Endodermal cell (in vitro differentiated cells): ENCODE results near the gene KMT2B. TPM values are rescaled to one million over a fixed set of nuclear protein-coding genes. Genes with fewer than 3 reads are reported as not detected.
A peak's percentile ranks its signal among the peaks of the same experiment; 100 is the strongest.

ENCODE experiments used
- DNase-seq: peaks from one replicate; pipeline ENCODE4 v3.0.0-alpha.2; 2017
- H3K27ac ChIP-seq: 2 replicates; pipeline ENCODE4 v1.5.1; 2013; ENCODE audit warnings: mild to moderate bottlenecking, low read depth, low read length, moderate library complexity
- H3K27me3 ChIP-seq: 2 replicates; pipeline ENCODE4 v1.6.1; 2013; ENCODE audit warnings: mild to moderate bottlenecking, low read length, moderate library complexity; ENCODE audit not compliant: insufficient read depth, control insufficient read depth, poor library complexity, severe bottlenecking
- H3K36me3 ChIP-seq: 2 replicates; pipeline ENCODE4 v1.7.0; 2013; ENCODE audit warnings: mild to moderate bottlenecking, low read length, moderate library complexity; ENCODE audit not compliant: control insufficient read depth, insufficient read depth
- H3K4me1 ChIP-seq: one replicate; pipeline ENCODE4 v1.7.0; 2013; ENCODE audit warnings: low read length; ENCODE audit not compliant: control insufficient read depth, insufficient read depth
- H3K4me3 ChIP-seq: 2 replicates; pipeline ENCODE4 v1.5.1; 2013; ENCODE audit warnings: mild to moderate bottlenecking, low read length, moderate library complexity
- H3K9ac ChIP-seq: 2 replicates; pipeline ENCODE4 v1.6.1; 2013; ENCODE audit warnings: mild to moderate bottlenecking, low read length, moderate library complexity; ENCODE audit not compliant: poor library complexity, severe bottlenecking; ENCODE audit errors: extremely low read depth
- H3K9me3 ChIP-seq: 2 replicates; pipeline ENCODE4 v1.6.1; 2013; ENCODE audit warnings: mild to moderate bottlenecking, low read length, moderate library complexity; ENCODE audit not compliant: control insufficient read depth
- H3K27ac Mint-ChIP-seq: 2 replicates; pipeline ENCODE4 v1.8.0; 2020; ENCODE audit warnings: mixed read lengths
- H3K27me3 Mint-ChIP-seq: 2 replicates; pipeline ENCODE4 v1.8.0; 2021; ENCODE audit warnings: mild to moderate bottlenecking, mixed read lengths; ENCODE audit not compliant: insufficient read depth
- H3K36me3 Mint-ChIP-seq: 2 replicates; pipeline ENCODE4 v1.8.0; 2020; ENCODE audit warnings: low read depth, mixed read lengths
- H3K4me1 Mint-ChIP-seq: 2 replicates; pipeline ENCODE4 v1.8.0; 2020; ENCODE audit warnings: mixed read lengths
- H3K4me3 Mint-ChIP-seq: 2 replicates; pipeline ENCODE4 v1.8.0; 2020; ENCODE audit warnings: mild to moderate bottlenecking, moderate library complexity, mixed read lengths
- H3K9me3 Mint-ChIP-seq: 2 replicates; pipeline ENCODE4 v1.8.0; 2020; ENCODE audit warnings: mild to moderate bottlenecking, mixed read lengths
- WGBS, 2 experiments: methylation state at CpG; one replicate each; pipeline versions ENCODE4 v1.1.5 to v1.1.7; 2013; ENCODE audit warnings: missing lambda C conversion rate in 2 of 2, mixed read lengths in 1 of 2; ENCODE audit not compliant: insufficient coverage in 1 of 2, insufficient read length in 1 of 2; 5-methylcytosine and 5-hydroxymethylcytosine counted together
- total RNA-seq, 2 donors: library from RNA; stranded (reverse); fragmentation: NEBNext Ultra II Directional in 1 of 2; extraction: Animal tissue kit (Norgen Biotek cat#: 25700) in 1 of 2; gene quantifications; 2 replicates in 1 of 2; 3 replicates in 1 of 2; pipeline ENCODE4 v1.2.1, GENCODE V29; 2021
- TF ChIP-seq, protein P1 (sequence below): fragments of 200-600 bp; sonication (generic); conservative IDR thresholded peaks from 2 replicates; pipeline ENCODE4 v1.5.0; 2021; ENCODE audit warnings: antibody characterized with exemption, mild to moderate bottlenecking

KMT2B gene
- total RNA-seq, 2 donors from 2014 or later = 48.1 to 54.0 TPM

DNA sequence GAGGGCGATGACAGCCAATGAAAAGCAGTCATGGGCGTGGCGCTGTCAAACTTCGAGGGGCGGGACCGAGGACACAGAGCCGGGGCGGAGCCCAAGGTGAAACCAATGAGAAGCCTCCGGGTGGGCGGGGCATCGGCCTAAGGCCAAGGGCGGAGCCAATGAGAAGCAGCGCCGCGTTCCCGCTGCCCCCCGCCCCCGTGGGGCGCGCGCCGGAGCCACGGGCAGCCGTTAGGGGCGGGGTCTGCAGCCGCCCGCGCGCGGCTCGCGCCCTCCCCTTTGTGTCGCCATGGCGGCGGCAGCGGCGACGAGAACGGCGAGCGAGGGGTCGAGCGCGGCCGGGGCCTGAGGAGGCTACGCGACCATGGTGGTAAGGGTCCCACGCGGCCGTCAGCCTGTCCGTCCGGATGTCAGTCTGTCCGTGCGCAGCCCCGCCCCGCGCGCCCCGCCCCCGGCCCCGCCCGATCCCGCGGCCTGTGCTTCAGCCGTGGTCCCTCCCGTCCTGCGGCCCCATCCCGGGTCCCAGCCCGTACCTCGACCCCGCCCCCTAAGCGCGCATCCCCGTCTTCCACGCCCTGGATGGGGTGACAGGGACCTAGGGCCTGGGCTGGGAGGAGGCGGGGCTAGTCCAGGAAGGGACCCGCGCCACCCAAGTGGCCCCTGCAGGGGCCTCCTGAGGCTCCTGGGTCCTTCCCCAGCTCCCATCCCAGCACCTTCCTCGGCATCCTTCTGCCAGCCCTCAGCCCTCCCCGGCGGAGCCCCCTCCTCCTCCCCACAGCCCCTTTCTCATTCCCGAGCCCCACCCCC, 57.7 kb downstream of the KMT2B start, which contains the start of gene ARHGAP33:
Gene ARHGAP33, plus strand, starts transcription at position 267 of the 804 bp plus-strand sequence. Its CDS starts 95 bp downstream, at position 362.
- 0% methylated on average over 28 to 82 of the region's 82 CpGs for WGBS, 2 experiments

DNA sequence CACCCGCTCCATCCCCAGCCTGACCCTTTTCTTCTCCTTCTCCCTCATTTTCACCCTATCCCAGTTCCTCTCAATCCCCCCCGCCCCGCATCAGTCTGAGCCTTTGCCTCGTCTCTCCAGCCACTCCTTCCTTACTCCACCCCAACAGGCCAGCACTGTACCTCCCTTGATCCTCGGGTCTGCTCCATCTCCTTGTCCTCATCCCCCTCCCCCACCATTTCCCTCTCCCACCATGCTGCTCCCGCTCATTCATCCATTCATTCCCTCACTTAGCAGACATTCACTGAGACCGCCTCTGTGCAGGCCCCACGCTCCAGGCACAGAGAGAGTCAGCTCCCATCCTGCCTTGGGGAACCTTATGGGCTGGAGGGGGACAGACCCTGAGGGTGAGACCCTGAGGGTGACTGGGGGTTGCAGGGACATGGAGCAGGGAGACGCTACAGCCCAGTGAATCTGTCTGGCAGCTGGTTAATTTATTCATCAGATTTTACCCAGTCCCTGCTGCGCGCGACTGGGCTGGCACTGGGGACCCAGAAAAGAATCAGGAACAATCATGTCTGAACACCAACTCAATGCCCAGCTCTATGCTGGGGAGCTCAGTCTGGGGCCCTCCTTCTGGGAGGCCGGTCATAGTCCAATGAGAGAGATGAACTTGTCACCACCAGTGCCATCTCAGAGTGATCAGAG, 58.4 kb downstream of the KMT2B start:
- DNase-seq = no peak
- Mint-ChIP-seq H3K4me1 (peaks cover 15% of the 10 kb centered on the region), H3K27ac (no peak overlapping the region), H3K4me3 (peak overlapping the region; percentile 50), H3K27me3 (peaks cover 39% of the 10 kb centered on the region), H3K36me3 (no peaks in the 10 kb centered on the region), H3K9me3 (no peaks in the 10 kb centered on the region)
- 57 to 87% methylated on average over 6 to 13 of the region's 13 CpGs for WGBS, 2 experiments
- TF ChIP-seq, protein P1, sequence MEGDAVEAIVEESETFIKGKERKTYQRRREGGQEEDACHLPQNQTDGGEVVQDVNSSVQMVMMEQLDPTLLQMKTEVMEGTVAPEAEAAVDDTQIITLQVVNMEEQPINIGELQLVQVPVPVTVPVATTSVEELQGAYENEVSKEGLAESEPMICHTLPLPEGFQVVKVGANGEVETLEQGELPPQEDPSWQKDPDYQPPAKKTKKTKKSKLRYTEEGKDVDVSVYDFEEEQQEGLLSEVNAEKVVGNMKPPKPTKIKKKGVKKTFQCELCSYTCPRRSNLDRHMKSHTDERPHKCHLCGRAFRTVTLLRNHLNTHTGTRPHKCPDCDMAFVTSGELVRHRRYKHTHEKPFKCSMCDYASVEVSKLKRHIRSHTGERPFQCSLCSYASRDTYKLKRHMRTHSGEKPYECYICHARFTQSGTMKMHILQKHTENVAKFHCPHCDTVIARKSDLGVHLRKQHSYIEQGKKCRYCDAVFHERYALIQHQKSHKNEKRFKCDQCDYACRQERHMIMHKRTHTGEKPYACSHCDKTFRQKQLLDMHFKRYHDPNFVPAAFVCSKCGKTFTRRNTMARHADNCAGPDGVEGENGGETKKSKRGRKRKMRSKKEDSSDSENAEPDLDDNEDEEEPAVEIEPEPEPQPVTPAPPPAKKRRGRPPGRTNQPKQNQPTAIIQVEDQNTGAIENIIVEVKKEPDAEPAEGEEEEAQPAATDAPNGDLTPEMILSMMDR = no peak
- Histone ChIP-seq H3K27ac (peak overlapping the region; percentile 63), H3K9me3 (no peaks in the 10 kb centered on the region), H3K9ac (no peak overlapping the region), H3K27me3 (peaks cover 11% of the 10 kb centered on the region), H3K4me3 (peak overlapping the region; percentile 72), H3K4me1 (peaks cover 3% of the 10 kb centered on the region), H3K36me3 (no peaks in the 10 kb centered on the region)

More for the DNA sequence above, 57.7 kb downstream of the KMT2B start, which contains the start of gene ARHGAP33:
- H3K27ac ChIP-seq = peak within 1 kb of the TSS; percentile 63
- peaks cover 11% of the 10 kb centered on the region for H3K27me3 ChIP-seq
- Mint-ChIP-seq H3K9me3 (no peaks in the 10 kb centered on the region), H3K27ac (no peak within 1 kb of the TSS), H3K27me3 (peaks cover 41% of the 10 kb centered on the region), H3K4me3 (peak within 1 kb of the TSS; percentile 50), H3K36me3 (no peaks in the 10 kb centered on the region), H3K4me1 (peaks cover 15% of the 10 kb centered on the region)
- peak; percentile 99 for DNase-seq
- no peaks in the 10 kb centered on the region for H3K36me3 ChIP-seq
- peaks cover 3% of the 10 kb centered on the region for H3K4me1 ChIP-seq
- no peak within 1 kb of the TSS for H3K9ac ChIP-seq
- TF ChIP-seq, protein P1 = no peak
- peak within 1 kb of the TSS; percentile 72 for H3K4me3 ChIP-seq
- H3K9me3 ChIP-seq = no peaks in the 10 kb centered on the region

DNA sequence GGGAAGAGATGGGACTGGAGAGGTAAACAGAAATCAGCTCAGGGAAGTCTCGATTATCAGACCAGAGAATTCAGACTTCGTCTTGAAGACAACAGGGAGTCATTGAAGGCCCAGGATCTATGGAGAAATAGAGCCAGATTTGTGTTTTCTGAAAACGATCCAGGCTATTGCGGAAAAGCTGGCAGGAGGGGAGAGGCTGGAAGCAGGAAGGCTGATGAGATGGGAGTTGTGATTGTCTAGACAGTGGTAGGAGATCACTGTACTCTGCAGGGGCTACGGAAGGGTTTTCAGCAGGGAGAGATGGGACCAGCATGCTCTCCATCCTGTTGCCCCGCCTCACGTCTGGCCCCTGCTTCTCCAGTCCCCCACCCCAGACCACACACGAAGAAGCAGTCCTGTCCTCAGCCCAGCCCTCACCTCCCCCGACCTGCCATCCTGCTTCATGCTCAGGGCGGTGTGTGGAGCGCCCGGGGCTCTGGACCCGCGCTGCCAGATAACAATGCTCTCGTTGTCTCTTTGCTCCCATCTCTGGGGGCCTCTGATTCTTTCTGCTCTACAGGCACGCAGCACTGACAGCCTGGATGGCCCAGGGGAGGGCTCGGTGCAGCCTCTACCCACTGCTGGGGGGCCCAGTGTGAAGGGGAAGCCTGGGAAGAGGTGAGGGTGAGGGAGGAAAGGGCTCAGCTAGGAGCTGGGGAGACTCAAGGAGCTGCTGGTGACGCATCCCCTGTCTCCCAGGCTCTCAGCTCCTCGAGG, 59.5 kb downstream of the KMT2B start:
- H3K4me1 Mint-ChIP-seq = peaks cover 15% of the 10 kb centered on the region
- H3K36me3 ChIP-seq = no peaks in the 10 kb centered on the region
- H3K4me3 Mint-ChIP-seq = peak overlapping the region; percentile 6
- no peak overlapping the region for H3K9ac ChIP-seq
- no peak overlapping the region for H3K27ac Mint-ChIP-seq
- H3K4me1 ChIP-seq = peaks cover 3% of the 10 kb centered on the region
- H3K27me3 ChIP-seq = peaks cover 11% of the 10 kb centered on the region
- no peaks in the 10 kb centered on the region for H3K9me3 Mint-ChIP-seq
- peak; percentile 75 for DNase-seq
- peaks cover 39% of the 10 kb centered on the region for H3K27me3 Mint-ChIP-seq
- WGBS, 2 experiments = 46 to 52% methylated on average over 16 to 19 of the region's 19 CpGs
- no peak overlapping the region for H3K27ac ChIP-seq
- H3K36me3 Mint-ChIP-seq = no peaks in the 10 kb centered on the region
- TF ChIP-seq, protein P1 = no peak
- H3K4me3 ChIP-seq = no peak overlapping the region
- H3K9me3 ChIP-seq = no peaks in the 10 kb centered on the region
